Ovary (tissue), 9 donors: ENCODE measurements around the gene SMARCA4. TPM values are rescaled to one million over a fixed set of nuclear protein-coding genes. Genes with fewer than 3 reads are reported as not detected.
A peak's percentile ranks its signal among the peaks of the same experiment; 100 is the strongest.
"Not testable (repeated sequence)": the region's sequence is repeated elsewhere in the genome, so short reads cannot be mapped to it uniquely, and the experiment has no call there.

ENCODE experiments used
- DNase-seq, 5 donors: peaks; one replicate each; pipeline ENCODE4 v3.0.0-alpha.2; 2019 to 2020
- H3K27ac ChIP-seq, 2 donors: fragments of 200-600 bp; one replicate each; pipeline versions ENCODE4 v1.5.1 to v1.8.0; 2019 to 2022
- H3K27me3 ChIP-seq: fragments of 200-600 bp; one replicate; pipeline ENCODE4 v1.8.0; 2022
- H3K36me3 ChIP-seq: fragments of 200-600 bp; sonication (generic); one replicate; pipeline ENCODE4 v1.5.1; 2019
- H3K4me1 ChIP-seq: one replicate; pipeline ENCODE4 v1.8.1; 2013; ENCODE audit warnings: mild to moderate bottlenecking, moderate library complexity; ENCODE audit not compliant: insufficient read depth
- H3K4me3 ChIP-seq: fragments of 200-600 bp; sonication (generic); one replicate; pipeline ENCODE4 v1.5.1; 2017
- H3K9me3 ChIP-seq, 2 donors: fragments of 200-600 bp in 1 of 2; sonication (generic) in 1 of 2; one replicate each; pipeline versions ENCODE4 v1.5.1 to v1.8.1; 2013 to 2019; ENCODE audit warnings: mild to moderate bottlenecking in 1 of 2, moderate library complexity in 1 of 2
- CTCF ChIP-seq, 3 donors: fragments of 450-650 bp in 2 of 3; fragments of 200-600 bp in 1 of 3; IDR thresholded peaks; one replicate each; pipeline versions ENCODE4 v1.5.1 to v1.8.0; 2016 to 2022; ENCODE audit warnings: antibody characterized with exemption in 3 of 3, mild to moderate bottlenecking in 1 of 3
- EP300 ChIP-seq: sonication (generic); formaldehyde crosslinking; IDR thresholded peaks from one replicate; pipeline ENCODE4 v1.6.1; 2017; ENCODE audit warnings: antibody characterized with exemption
- POLR2A ChIP-seq: fragments of 450-650 bp; IDR thresholded peaks from one replicate; pipeline ENCODE4 v1.6.1; 2017; ENCODE audit warnings: antibody characterized with exemption, mild to moderate bottlenecking, moderate library complexity
- WGBS, 3 donors: extraction: QIAGEN DNeasy Blood & Tissue Kit in 1 of 3; methylation state at CpG; one replicate each; pipeline versions ENCODE4 v1.1.5 to v1.1.7; 2013 to 2017; 5-methylcytosine and 5-hydroxymethylcytosine counted together
- intact Hi-C, 4 donors: fragments of 100-400 bp; cut with DNase I; formaldehyde crosslinking; loops; one replicate each; pipeline versions ENCODE4 v1.11.0 to v1.15.1; 2022 to 2023
- polyA plus RNA-seq, 2 donors: library from polyadenylated mRNA; stranded (reverse); fragments of 200-250 nt in 1 of 2; fragments of 350-450 nt in 1 of 2; fragmentation: Illumina TruSeq in 1 of 2; extraction: RNeasy Lipid Tissue Mini Kit (QIAGEN cat#74804) in 1 of 2; gene quantifications; one replicate each; pipeline ENCODE4 v1.2.3, GENCODE V29; 2013 to 2014
- total RNA-seq, 7 donors: library from RNA; depleted of rRNA in 2 of 7; stranded (reverse); fragments of >200 nt in 2 of 7; fragmentation: NEBNext Ultra II Directional in 3 of 7; extraction: Animal tissue kit (Norgen Biotek cat#: 25700) in 3 of 7; gene quantifications; one replicate each; pipeline versions ENCODE4 v1.1.0 to v1.2.4, GENCODE V29; 2016 to 2023
- donor health status: DM: no; HTN: no; CAD: no; lungs with moderate emphysema.
- donor health status: DM: no; HTN: no; CAD: no.
- donor health status: Bipolar disorder and iron deficiency.
- donor health status: DM: yes; HTN: yes; CAD: no.
- donor health status: DM: no; HTN: no; CAD: no.
- donor health status: DM: yes; HTN: yes; CAD: no.

Gene SMARCA4
- total and polyA plus RNA-seq, 9 donors: 32.1 to 96.7 (median 68.3) TPM

DNA sequence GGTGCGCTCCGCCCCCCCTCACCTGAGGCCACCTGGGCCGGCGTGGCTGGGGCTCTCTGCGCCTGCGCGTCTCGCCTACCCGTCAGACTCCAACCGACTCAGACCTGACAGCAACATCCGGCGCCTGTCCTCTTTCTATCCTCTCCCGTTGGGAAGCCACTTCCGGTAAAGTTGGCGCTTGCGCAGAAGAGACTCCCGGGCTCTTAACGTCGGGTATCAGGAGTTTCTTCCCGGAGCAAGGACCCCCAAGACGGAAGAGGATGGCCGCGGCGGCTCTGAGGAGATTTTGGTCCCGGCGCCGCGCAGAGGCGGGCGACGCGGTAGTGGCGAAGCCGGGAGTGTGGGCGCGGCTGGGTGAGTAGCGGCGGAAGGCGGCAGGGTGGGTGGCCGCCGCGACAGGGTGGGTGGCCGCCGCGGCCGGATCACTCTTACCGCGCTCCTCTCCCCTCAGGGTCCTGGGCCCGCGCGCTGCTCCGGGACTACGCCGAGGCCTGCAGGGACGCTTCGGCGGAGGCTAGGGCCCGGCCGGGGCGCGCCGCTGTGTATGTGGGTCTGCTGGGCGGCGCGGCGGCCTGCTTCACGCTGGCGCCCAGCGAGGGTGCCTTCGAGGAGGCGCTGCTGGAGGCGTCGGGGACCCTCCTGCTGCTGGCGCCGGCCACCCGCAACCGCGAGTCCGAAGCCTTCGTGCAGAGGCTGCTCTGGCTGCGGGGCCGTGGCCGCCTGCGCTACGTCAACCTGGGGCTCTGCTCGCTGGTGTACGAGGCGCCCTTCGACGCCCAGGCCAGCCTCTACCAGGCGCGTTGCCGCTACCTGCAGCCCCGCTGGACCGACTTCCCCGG lies 32.0 kb upstream of the SMARCA4 start, which contains the start of the genes TIMM29 and YIPF2:
Gene TIMM29 (plus strand): TSS at position 249 of the 839 bp plus-strand sequence. CDS start 12 bp downstream, at position 261.
Gene YIPF2 (minus strand): TSS at position 77 of the 839 bp plus-strand sequence. CDS start 229 bp downstream, outside the sequence.
- intact Hi-C loops: loop anchor here in 2 of 4 donors (5.0 to 10.0 kb wide), 2 partner anchors 54 to 56 kb away; partner anchors contain the start of gene CARM1 (in 2 of the 2)
- H3K9me3 ChIP-seq: no peaks in the 10 kb centered on the region
- TF ChIP-seq POLR2A: peak; percentile 39
- TF ChIP-seq EP300: no peak
- TF ChIP-seq CTCF (IDR thresholded peaks at IDR 0.05): no peak
- peak within 1 kb of the TSS; percentile 69 to 70 for H3K27ac ChIP-seq
- WGBS, 3 donors: 0 to 1% (median 0%) methylated on average over 48 to 96 of the region's 96 CpGs
- H3K27me3 ChIP-seq: no peaks in the 10 kb centered on the region
- peak; percentile 95 to 98 (median 97) for DNase-seq
- no peaks in the 10 kb centered on the region for H3K36me3 ChIP-seq
- peaks cover 15% of the 10 kb centered on the region for H3K4me1 ChIP-seq
- peak within 1 kb of the TSS; percentile 93 for H3K4me3 ChIP-seq

DNA sequence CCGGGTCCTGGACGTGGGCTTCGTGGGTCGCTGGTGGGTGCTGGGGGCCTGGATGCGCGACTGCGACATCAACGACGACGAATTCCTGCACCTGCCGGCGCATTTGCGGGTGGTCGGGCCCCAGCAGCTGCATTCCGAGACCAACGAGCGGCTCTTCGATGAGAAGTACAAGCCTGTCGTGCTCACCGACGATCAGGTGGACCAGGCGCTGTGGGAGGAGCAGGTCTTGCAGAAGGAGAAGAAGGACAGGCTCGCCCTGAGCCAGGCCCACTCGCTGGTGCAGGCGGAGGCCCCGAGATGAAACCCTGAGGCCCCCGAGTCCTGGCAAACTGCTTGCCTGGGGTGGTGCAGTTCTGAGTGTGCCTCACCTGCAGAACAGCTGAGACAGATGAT lies 31.4 kb upstream of the SMARCA4 start:
- 3 to 11% (median 4%) methylated on average over 10 to 27 of the region's 27 CpGs for WGBS, 3 donors
- no peak for DNase-seq
- Histone ChIP-seq H3K4me1 (peaks cover 15% of the 10 kb centered on the region), H3K4me3 (peak overlapping the region; percentile 93), H3K27me3 (no peaks in the 10 kb centered on the region), H3K27ac (no peak overlapping the region), H3K9me3 (no peaks in the 10 kb centered on the region), H3K36me3 (no peaks in the 10 kb centered on the region)
- TF ChIP-seq EP300 (no peak), POLR2A (no peak), CTCF (IDR thresholded peaks at IDR 0.05) (no peak)
- intact Hi-C loops: loop anchor here in 2 of 4 donors (5.0 to 10.0 kb wide), 2 partner anchors 55 to 57 kb away; partner anchors contain the start of gene CARM1 (in 2 of the 2)

GRCh38 chr19:10935371-10936059 lies 25.3 kb upstream of the SMARCA4 start:
- H3K27ac ChIP-seq: no peak overlapping the region
- TF ChIP-seq EP300 (no peak), POLR2A (no peak), CTCF (IDR thresholded peaks at IDR 0.05) (no peak)
- no peaks in the 10 kb centered on the region for H3K27me3 ChIP-seq
- 81 to 90% (median 87%) methylated on average over 9 of the region's 9 CpGs for WGBS, 3 donors
- H3K4me1 ChIP-seq: no peaks in the 10 kb centered on the region
- no peak for DNase-seq
- H3K9me3 ChIP-seq: no peaks in the 10 kb centered on the region
- no peak overlapping the region for H3K4me3 ChIP-seq
- intact Hi-C loops: loop anchor here (5.0 to 10.0 kb wide), 6 partner anchors 82 to 197 kb away; no protein-coding TSS in a partner anchor
- no peaks in the 10 kb centered on the region for H3K36me3 ChIP-seq

- intact Hi-C loops: loop anchor here (5.0 to 10.0 kb wide), 6 partner anchors 81 to 196 kb away; no protein-coding TSS in a partner anchor
- TF ChIP-seq POLR2A (no peak), CTCF (IDR thresholded peaks at IDR 0.05) (peak; percentile 38 to 63 (median 45))
Observed at GRCh38 chr19:10936661-10937084, 24.2 kb upstream of the SMARCA4 start.

GRCh38 chr19:10941649-10942048 lies 19.2 kb upstream of the SMARCA4 start:
- H3K27me3 ChIP-seq, H3K27ac ChIP-seq, DNase-seq, H3K4me3 ChIP-seq, H3K36me3 ChIP-seq, H3K9me3 ChIP-seq, H3K4me1 ChIP-seq: not testable (repeated sequence)
- 72 to 80% (median 72%) methylated on average over 14 of the region's 14 CpGs for WGBS, 3 donors
- intact Hi-C loops: loop anchor here in 2 of 4 donors (5.0 to 10.0 kb wide), 3 partner anchors 91 to 273 kb away; no protein-coding TSS in a partner anchor

More at GRCh38 chr19:10936661-10937084, 24.2 kb upstream of the SMARCA4 start:
- 1% methylated on average over 11 of the region's 11 CpGs for whole genome bisulfite sequencing, 3 donors
- Histone ChIP-seq H3K27me3 (no peaks in the 10 kb centered on the region), H3K4me1 (no peaks in the 10 kb centered on the region), H3K9me3 (no peaks in the 10 kb centered on the region), H3K36me3 (no peaks in the 10 kb centered on the region), H3K27ac (no peak overlapping the region), H3K4me3 (peak overlapping the region; percentile 18)
- DNase-seq: peak; percentile 54 to 71 (median 58)

- H3K9me3 ChIP-seq, H3K27ac ChIP-seq, H3K4me3 ChIP-seq, H3K27me3 ChIP-seq, H3K4me1 ChIP-seq, DNase-seq, H3K36me3 ChIP-seq: not testable (repeated sequence)
- intact Hi-C loops: loop anchor here in 2 of 4 donors (5.0 to 10.0 kb wide), 3 partner anchors 89 to 271 kb away; no protein-coding TSS in a partner anchor
- WGBS, 3 donors: 82 to 96% (median 92%) methylated on average over 4 of the region's 4 CpGs
Observed at GRCh38 chr19:10943412-10943811, 17.4 kb upstream of the SMARCA4 start.
